Chondrocyte (in vitro differentiated cells): ENCODE results near the gene SIMC1. TPM values are rescaled to one million over a fixed set of nuclear protein-coding genes. Genes with fewer than 3 reads are reported as not detected.
"Not testable (repeated sequence)": the region's sequence is repeated elsewhere in the genome, so short reads cannot be mapped to it uniquely, and the experiment has no call there.

Experiments used
- DNase-seq: peaks from one replicate; pipeline ENCODE4 v3.0.0; 2021; ENCODE audit warnings: mixed read lengths, low spot score
- H3K27ac Mint-ChIP-seq: one replicate; pipeline ENCODE4 v1.8.0; 2021; ENCODE audit warnings: mild to moderate bottlenecking, moderate library complexity, mixed read lengths; ENCODE audit not compliant: unreplicated experiment
- H3K27me3 Mint-ChIP-seq: 2 replicates; pipeline ENCODE4 v1.8.0; 2021; ENCODE audit warnings: low read depth, mixed read lengths
- H3K36me3 Mint-ChIP-seq: 2 replicates; pipeline ENCODE4 v1.8.0; 2021; ENCODE audit warnings: low read depth, mixed read lengths
- H3K4me1 Mint-ChIP-seq: 2 replicates; pipeline ENCODE4 v1.8.0; 2021; ENCODE audit warnings: low read depth, mild to moderate bottlenecking, mixed read lengths
- H3K4me3 Mint-ChIP-seq: one replicate; pipeline ENCODE4 v1.8.0; 2021; ENCODE audit warnings: mild to moderate bottlenecking, moderate library complexity, mixed read lengths; ENCODE audit not compliant: unreplicated experiment
- H3K9me3 Mint-ChIP-seq: 2 replicates; pipeline ENCODE4 v1.8.0; 2021; ENCODE audit warnings: low read depth, mixed read lengths
- total RNA-seq: library from RNA; stranded (reverse); gene quantifications from 3 replicates; pipeline ENCODE4 v1.2.1, GENCODE V29; 2021
- TF ChIP-seq, protein P1 (sequence below): fragments of 200-600 bp; sonication (generic); IDR thresholded peaks from 2 replicates; pipeline ENCODE4 v1.5.0; 2021; ENCODE audit warnings: antibody characterized with exemption, mild to moderate bottlenecking, moderate library complexity

SIMC1 gene
- total RNA-seq, 1 donor from 2014 or later: 19.1 TPM

DNA sequence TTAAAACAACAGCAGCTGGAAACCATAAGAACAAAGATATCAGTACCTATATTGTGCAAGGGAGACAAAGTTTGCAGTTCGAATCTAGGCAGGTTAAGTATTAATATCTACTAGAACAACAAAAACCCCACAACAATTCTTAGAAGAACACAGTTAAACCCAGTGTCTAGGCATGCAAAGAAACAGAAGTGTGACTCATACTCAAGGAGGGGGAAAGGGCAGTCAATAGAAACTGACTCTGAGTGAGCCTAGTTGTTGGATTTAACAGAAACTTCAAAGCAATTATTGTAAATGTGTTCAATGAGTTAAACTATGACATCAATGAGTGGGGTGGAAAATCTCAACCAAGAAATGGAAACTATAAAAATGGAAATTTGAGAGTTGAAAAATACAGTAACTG is 28.2 kb downstream of the SIMC1 start:
- H3K9me3 Mint-ChIP-seq, H3K27me3 Mint-ChIP-seq, DNase-seq, H3K36me3 Mint-ChIP-seq, H3K4me1 Mint-ChIP-seq, H3K27ac Mint-ChIP-seq, H3K4me3 Mint-ChIP-seq: not testable (repeated sequence)

DNA sequence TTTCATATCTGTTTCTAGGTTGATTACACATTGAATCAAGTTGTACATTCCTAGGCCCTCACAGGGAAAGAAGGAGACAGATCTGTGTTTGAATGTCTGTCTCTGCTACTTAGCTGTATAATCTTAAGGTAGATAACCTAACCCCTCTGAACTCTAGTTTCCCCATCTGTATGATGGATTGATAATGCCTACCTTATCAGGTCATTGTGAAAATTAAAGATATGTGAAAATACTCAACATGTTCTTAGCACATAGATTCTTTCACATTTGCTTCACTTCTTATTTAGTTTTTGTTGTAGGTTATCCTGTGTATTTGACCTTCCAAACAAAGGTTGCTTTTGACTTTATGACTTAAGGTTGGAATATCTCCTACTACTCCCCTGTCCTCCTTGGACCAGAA is 50.8 kb downstream of the SIMC1 start:
- H3K4me1 Mint-ChIP-seq, H3K27me3 Mint-ChIP-seq, H3K4me3 Mint-ChIP-seq, H3K27ac Mint-ChIP-seq, H3K9me3 Mint-ChIP-seq, H3K36me3 Mint-ChIP-seq, DNase-seq: not testable (repeated sequence)

DNA sequence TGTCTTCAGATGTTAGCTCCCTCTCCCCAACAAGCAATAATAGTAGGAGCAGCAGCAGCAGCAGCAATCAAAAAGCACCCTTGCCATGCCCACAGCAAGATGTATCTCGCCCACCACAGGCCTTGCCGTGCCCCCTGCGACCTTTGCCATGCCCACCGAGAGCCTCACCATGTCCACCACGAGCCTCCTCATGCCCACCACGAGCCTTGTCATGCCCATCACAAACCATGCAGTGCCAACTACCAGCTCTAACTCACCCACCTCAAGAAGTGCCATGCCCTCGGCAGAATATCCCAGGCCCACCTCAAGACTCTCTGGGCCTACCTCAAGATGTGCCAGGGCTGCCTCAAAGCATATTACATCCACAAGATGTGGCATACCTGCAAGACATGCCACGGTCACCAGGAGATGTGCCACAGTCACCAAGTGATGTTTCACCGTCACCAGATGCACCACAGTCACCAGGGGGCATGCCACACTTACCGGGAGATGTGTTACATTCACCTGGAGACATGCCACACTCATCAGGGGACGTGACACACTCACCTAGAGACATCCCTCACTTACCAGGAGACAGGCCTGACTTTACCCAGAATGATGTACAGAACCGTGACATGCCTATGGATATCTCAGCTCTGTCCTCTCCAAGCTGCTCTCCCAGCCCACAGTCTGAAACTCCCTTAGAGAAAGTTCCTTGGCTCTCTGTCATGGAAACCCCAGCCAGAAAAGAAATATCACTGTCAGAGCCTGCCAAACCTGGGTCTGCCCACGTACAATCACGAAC is 52.0 kb downstream of the SIMC1 start:
- not testable (repeated sequence) for H3K4me1 Mint-ChIP-seq, H3K36me3 Mint-ChIP-seq, DNase-seq, H3K4me3 Mint-ChIP-seq, H3K27me3 Mint-ChIP-seq, H3K9me3 Mint-ChIP-seq
- peak overlapping the region; percentile 14 for H3K27ac Mint-ChIP-seq

DNA sequence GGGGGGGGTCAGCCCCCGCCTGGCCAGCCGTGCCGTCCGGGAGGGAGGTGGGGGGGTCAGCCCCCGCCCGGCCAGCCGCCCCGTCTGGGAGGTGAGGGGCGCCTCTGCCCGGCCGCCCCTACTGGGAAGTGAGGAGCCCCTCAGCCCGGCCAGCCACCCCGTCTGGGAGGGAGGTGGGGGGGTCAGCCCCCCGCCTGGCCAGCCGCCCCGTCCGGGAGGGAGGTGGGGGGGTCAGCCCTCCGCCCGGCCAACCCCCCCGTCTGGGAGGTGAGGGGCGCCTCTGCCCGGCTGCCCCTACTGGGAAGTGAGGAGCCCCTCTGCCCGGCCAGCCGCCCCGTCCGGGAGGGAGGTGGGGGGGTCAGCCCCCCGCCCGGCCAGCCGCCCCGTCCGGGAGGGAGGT is 67.1 kb downstream of the SIMC1 start:
- not testable (repeated sequence) for H3K4me1 Mint-ChIP-seq, H3K4me3 Mint-ChIP-seq, DNase-seq, H3K27ac Mint-ChIP-seq, H3K9me3 Mint-ChIP-seq, H3K27me3 Mint-ChIP-seq
- peaks cover 16% of the 10 kb centered on the region for H3K36me3 Mint-ChIP-seq

DNA sequence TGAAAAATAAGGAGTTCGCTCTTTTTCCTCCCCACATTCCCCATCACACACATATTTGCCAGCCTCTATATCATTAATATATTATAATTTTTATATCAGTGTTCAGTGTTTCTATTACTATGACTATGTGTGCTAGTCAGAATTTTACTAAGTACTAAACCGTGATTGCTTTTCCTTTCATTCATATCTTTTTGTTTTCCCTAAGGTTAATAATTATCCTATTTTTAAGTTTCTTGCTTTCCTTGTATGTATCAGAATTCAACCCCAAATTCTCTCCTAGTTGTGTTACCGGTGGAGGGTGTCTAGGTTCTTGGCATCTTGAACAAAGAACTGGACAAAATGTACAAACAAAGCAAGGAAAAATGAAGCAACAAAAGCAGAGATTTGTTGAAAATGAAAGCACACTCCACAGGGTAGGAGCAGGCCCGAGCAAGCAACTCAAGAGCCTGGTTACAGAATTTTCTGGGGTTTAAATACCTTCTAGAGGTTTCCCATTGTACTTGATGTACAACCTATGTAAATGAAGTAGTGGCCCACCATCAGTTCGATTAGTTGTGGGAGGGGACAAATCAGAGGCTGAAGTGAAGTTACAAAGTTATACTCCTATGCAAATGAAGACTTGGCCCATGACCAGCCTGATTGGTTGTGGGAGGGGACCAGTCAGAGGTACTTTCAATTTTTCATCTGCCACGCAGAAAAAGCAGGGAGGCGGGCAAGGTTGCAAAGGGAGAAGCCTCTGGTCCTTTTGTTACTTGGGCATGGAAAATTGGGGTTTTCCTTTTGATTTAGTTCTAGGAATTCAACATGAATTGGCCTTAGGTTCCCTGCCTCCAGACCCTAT is 79.5 kb downstream of the SIMC1 start:
- peaks cover 17% of the 10 kb centered on the region for H3K36me3 Mint-ChIP-seq
- DNase-seq: no peak
- H3K4me3 Mint-ChIP-seq: no peak overlapping the region
- TF ChIP-seq, protein P1, sequence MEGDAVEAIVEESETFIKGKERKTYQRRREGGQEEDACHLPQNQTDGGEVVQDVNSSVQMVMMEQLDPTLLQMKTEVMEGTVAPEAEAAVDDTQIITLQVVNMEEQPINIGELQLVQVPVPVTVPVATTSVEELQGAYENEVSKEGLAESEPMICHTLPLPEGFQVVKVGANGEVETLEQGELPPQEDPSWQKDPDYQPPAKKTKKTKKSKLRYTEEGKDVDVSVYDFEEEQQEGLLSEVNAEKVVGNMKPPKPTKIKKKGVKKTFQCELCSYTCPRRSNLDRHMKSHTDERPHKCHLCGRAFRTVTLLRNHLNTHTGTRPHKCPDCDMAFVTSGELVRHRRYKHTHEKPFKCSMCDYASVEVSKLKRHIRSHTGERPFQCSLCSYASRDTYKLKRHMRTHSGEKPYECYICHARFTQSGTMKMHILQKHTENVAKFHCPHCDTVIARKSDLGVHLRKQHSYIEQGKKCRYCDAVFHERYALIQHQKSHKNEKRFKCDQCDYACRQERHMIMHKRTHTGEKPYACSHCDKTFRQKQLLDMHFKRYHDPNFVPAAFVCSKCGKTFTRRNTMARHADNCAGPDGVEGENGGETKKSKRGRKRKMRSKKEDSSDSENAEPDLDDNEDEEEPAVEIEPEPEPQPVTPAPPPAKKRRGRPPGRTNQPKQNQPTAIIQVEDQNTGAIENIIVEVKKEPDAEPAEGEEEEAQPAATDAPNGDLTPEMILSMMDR: no peak
- H3K27me3 Mint-ChIP-seq: no peaks in the 10 kb centered on the region
- no peaks in the 10 kb centered on the region for H3K4me1 Mint-ChIP-seq
- no peaks in the 10 kb centered on the region for H3K9me3 Mint-ChIP-seq
- H3K27ac Mint-ChIP-seq: no peak overlapping the region

DNA sequence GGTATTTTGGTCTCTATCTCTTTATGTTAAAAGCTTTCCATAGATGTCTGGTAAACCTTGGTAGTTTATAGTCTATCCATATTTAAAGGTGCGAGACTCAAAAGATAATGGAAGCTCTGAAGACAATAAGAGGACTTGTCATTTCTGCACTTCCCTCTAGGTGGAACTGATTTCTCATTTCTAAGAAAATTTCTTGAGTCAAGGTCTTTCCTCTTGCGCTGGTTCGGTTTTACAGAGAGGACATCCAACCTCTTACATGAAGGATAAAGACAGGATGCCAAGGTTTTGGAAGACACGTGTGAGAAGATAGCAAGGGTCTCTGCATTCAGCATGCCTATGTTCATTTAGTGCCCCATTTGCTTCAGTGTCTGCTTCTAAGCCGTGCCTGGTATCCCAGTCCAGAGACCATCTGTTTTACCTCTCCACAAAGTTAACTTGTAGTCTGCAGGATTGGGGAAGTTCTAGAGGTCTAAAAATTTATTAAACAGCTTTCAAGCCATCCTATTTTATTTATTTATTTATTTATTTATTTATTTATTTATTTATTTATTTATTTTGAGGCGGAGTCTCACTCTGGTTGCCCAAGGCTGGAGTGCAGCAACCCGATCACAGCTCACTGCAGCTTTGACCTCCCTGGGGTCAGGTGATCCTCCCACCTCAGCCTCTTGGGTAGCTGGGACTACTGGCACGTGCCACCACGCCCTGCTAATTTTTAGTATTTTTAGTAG is 81.8 kb downstream of the SIMC1 start:
- TF ChIP-seq, protein P1: peak; percentile 57
- no peaks in the 10 kb centered on the region for H3K4me1 Mint-ChIP-seq
- H3K9me3 Mint-ChIP-seq: no peaks in the 10 kb centered on the region
- no peak overlapping the region for H3K27ac Mint-ChIP-seq
- H3K27me3 Mint-ChIP-seq: no peaks in the 10 kb centered on the region
- no peak for DNase-seq
- no peak overlapping the region for H3K4me3 Mint-ChIP-seq
- H3K36me3 Mint-ChIP-seq: peaks cover 14% of the 10 kb centered on the region

DNA sequence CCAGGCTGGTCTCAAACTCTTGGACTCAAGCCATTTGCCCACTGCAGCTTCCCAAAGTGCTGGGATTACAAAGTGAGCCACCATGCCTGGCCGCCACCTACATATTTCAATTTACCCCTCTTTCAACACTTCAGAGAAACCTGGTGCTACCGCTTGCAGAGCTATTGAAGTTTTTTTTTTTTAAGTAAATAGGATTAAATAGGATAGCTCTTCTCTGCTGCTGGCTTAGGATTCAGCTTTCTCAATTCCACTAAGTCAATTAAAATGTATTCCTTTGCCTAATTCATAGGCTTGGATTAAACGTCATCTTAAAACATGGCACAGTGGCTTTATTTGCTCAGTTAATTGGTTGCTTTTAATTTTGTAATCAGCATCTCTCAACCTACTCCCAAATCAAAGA is 82.4 kb downstream of the SIMC1 start:
- no peak overlapping the region for H3K4me3 Mint-ChIP-seq
- H3K4me1 Mint-ChIP-seq: no peaks in the 10 kb centered on the region
- H3K27ac Mint-ChIP-seq: no peak overlapping the region
- H3K27me3 Mint-ChIP-seq: no peaks in the 10 kb centered on the region
- TF ChIP-seq, protein P1: no peak
- peaks cover 12% of the 10 kb centered on the region for H3K36me3 Mint-ChIP-seq
- H3K9me3 Mint-ChIP-seq: no peaks in the 10 kb centered on the region
- no peak for DNase-seq
